Measurements from ENCODE around the gene SGK1. TPM values are rescaled to one million over a fixed set of nuclear protein-coding genes. Genes with fewer than 3 reads are reported as not detected.

The SGK1 gene
- polyA plus RNA-seq, 1 donor (not counting 4 experiments of a cell fraction or from before 2014, with no cell fraction given): 156 TPM

- no peak for TF ChIP-seq EZH2 (IDR thresholded peaks at IDR 0.05; ENCODE audit: low read length)
- TF ChIP-seq CTCF (optimal IDR thresholded peaks at IDR 0.05 in 1 of 3, IDR thresholded peaks at IDR 0.05 in 1 of 3, conservative IDR thresholded peaks at IDR 0.05 in 1 of 3; ENCODE audit: extremely low read depth in 1 of 3, insufficient read depth in 2 of 3, low read length in 3 of 3): no peak
- Histone ChIP-seq H3K9me1 (ENCODE audit: control insufficient read depth, extremely low read depth, insufficient read depth, low read length) (no peaks in the 10 kb centered on the region), H3K4me1 (ENCODE audit: control insufficient read depth, extremely low read depth, insufficient read depth, low read length) (peaks cover 7% of the 10 kb centered on the region), H3K9me3 (ENCODE audit: control insufficient read depth, low read depth, low read length) (no peaks in the 10 kb centered on the region), H4K20me1 (ENCODE audit: control insufficient read depth, extremely low read depth, insufficient read depth, low read length) (no peaks in the 10 kb centered on the region), H3K27ac (ENCODE audit: control insufficient read depth, insufficient read depth, low read length) (no peak overlapping the region), H3K79me2 (ENCODE audit: control insufficient read depth, insufficient read depth, low read length) (no peaks in the 10 kb centered on the region), H3K4me3 (ENCODE audit: control insufficient read depth in 2 of 3, extremely low read depth in 1 of 3, insufficient read depth in 2 of 3, low read depth in 1 of 3, low read length in 3 of 3) (no peak overlapping the region), H2AFZ (ENCODE audit: control insufficient read depth, low read length) (peak overlapping the region; percentile 57), H3K9ac (ENCODE audit: control insufficient read depth, extremely low read depth, insufficient read depth, low read length) (no peak overlapping the region), H3K36me3 (ENCODE audit: control insufficient read depth in 2 of 2, extremely low read depth in 1 of 2, insufficient read depth in 2 of 2, low read length in 2 of 2) (no peaks in the 10 kb centered on the region), H3K27me3 (ENCODE audit: control insufficient read depth, extremely low read depth, insufficient read depth, low read length) (no peaks in the 10 kb centered on the region), H3K4me2 (ENCODE audit: control insufficient read depth, extremely low read depth, insufficient read depth, low read depth, low read length) (peak overlapping the region; percentile 18)
- FAIRE-seq: peak; percentile 55
- dilution Hi-C loops (cut with MboI; ENCODE audit: extremely low pct_ligation_motif_present, low sequenced_read_pairs): no loop called here
- DNase-seq (ENCODE audit: low read depth, low spot score): no peak
Measured at GRCh38 chr6:134161041-134161440, 156.9 kb downstream of the SGK1 start.

GRCh38 chr6:134152767-134153485, 165.0 kb downstream of the SGK1 start:
- dilution Hi-C loops (cut with MboI; ENCODE audit: extremely low pct_ligation_motif_present, low sequenced_read_pairs): no loop called here

More at GRCh38 chr6:134152767-134153485, 165.0 kb downstream of the SGK1 start:
- H3K9me1 ChIP-seq (ENCODE audit: control insufficient read depth, extremely low read depth, insufficient read depth, low read length): no peaks in the 10 kb centered on the region
- H3K27ac ChIP-seq (ENCODE audit: control insufficient read depth, insufficient read depth, low read length): no peak overlapping the region
- H3K4me3 ChIP-seq (ENCODE audit: control insufficient read depth in 2 of 3, extremely low read depth in 1 of 3, insufficient read depth in 2 of 3, low read depth in 1 of 3, low read length in 3 of 3): no peak overlapping the region
- no peaks in the 10 kb centered on the region for H3K9me3 ChIP-seq (ENCODE audit: control insufficient read depth, low read depth, low read length)
- H3K36me3 ChIP-seq (ENCODE audit: control insufficient read depth in 2 of 2, extremely low read depth in 1 of 2, insufficient read depth in 2 of 2, low read length in 2 of 2): no peaks in the 10 kb centered on the region
- no peak overlapping the region for H2AFZ ChIP-seq (ENCODE audit: control insufficient read depth, low read length)
- H3K9ac ChIP-seq (ENCODE audit: control insufficient read depth, extremely low read depth, insufficient read depth, low read length): no peak overlapping the region
- no peak for DNase-seq (ENCODE audit: low read depth, low spot score)
- no peaks in the 10 kb centered on the region for H4K20me1 ChIP-seq (ENCODE audit: control insufficient read depth, extremely low read depth, insufficient read depth, low read length)
- H3K79me2 ChIP-seq (ENCODE audit: control insufficient read depth, insufficient read depth, low read length): no peaks in the 10 kb centered on the region
- no peak overlapping the region for H3K4me2 ChIP-seq (ENCODE audit: control insufficient read depth, extremely low read depth, insufficient read depth, low read depth, low read length)
- no peak for FAIRE-seq
- TF ChIP-seq CTCF (optimal IDR thresholded peaks at IDR 0.05 in 1 of 3, IDR thresholded peaks at IDR 0.05 in 1 of 3, conservative IDR thresholded peaks at IDR 0.05 in 1 of 3; ENCODE audit: extremely low read depth in 1 of 3, insufficient read depth in 2 of 3, low read length in 3 of 3): no peak
- H3K4me1 ChIP-seq (ENCODE audit: control insufficient read depth, extremely low read depth, insufficient read depth, low read length): no peaks in the 10 kb centered on the region
- no peaks in the 10 kb centered on the region for H3K27me3 ChIP-seq (ENCODE audit: control insufficient read depth, extremely low read depth, insufficient read depth, low read length)

Data from keratinocyte (primary cell).